ENCODE results near the gene ZNF780B.
"Not testable (repeated sequence)": the region's sequence is repeated elsewhere in the genome, so short reads cannot be mapped to it uniquely, and the experiment has no call there.

Gene ZNF780B

DNA sequence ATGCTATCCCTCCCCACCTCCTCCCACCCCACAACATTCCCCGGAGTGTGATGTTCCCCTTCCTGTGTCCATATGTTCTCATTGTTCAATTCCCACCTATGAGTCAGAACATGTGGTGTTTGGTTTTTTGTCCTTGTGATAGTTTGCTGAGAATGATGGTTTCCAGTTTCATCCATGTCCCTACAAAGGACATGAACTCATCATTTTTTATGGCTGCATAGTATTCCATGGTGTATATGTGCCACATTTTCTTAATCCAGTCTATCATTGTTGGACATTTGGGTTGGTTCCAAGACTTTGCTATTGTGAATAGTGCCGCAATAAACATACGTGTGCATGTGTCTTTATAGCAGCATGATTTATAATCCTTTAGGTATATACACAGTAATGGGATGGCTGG, 18.0 kb downstream of the ZNF780B start:
- DNase-seq (ENCODE audit: low read depth, low spot score) = not testable (repeated sequence)

DNA sequence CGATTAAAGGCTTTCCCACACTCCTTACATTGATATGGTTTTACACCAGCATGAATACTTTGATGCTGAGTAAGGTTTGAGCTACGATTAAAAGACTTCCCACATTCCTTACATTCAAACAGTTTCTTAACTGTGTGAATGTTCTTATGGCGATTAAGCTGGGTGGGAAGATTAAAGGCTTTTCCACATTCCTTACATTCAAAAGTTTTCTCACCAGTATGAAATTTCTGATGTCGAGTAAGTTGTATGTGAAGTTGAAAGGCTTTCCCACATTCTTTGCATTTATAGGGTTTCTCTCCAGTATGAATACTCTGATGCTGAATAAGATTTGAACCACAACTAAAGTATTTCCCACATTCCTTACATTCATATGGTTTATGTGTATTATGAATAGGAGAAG, 20.0 kb downstream of the ZNF780B start:
- DNase-seq (ENCODE audit: low read depth, low spot score) = no peak

DNA sequence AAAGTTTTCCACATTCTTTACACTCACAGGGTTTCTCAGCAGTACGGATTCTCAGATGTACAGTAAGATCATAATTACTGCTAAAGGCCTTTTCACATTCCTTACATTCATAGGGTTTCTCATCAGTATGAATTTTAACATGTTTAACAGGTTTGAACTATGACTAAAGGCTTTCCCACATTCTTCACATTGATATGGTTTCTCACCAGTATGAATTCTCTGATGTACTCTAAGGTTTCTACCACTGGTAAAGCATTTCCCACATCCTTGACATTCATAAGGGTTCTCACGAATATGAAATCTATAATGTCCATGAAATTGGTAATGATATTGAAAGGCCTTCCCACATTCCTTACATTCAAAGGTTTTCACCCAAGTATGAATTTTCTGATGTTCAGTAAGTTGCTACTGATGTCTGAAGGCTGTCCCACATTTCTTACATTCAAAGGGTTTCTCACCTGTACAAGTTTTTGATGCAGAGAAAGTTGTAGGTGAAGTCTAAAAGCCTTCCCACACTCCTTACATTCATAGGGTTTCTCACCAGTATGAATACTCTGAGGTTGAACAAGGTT, 22.0 kb downstream of the ZNF780B start:
- no peak for DNase-seq (ENCODE audit: low read depth, low spot score)

DNA sequence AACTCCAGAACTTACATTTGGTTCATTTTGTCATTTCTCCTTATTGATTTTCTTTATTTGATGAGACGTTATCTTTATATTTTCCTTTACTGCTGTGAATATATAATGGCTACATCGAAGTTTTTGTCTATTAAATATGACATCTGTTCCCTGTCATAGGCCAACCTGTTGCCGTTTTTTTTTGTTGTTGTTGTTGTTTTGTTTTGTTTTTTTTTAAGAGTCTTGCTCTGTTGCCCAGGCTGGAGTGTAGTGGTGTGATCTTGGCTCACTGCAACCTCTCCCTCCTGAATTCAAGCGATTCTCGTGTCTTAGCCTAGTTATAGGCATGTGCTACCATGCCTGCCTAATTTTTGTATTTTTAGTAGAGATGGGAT, 29.4 kb downstream of the ZNF780B start:
- DNase-seq (ENCODE audit: low read depth, low spot score) = no peak

DNA sequence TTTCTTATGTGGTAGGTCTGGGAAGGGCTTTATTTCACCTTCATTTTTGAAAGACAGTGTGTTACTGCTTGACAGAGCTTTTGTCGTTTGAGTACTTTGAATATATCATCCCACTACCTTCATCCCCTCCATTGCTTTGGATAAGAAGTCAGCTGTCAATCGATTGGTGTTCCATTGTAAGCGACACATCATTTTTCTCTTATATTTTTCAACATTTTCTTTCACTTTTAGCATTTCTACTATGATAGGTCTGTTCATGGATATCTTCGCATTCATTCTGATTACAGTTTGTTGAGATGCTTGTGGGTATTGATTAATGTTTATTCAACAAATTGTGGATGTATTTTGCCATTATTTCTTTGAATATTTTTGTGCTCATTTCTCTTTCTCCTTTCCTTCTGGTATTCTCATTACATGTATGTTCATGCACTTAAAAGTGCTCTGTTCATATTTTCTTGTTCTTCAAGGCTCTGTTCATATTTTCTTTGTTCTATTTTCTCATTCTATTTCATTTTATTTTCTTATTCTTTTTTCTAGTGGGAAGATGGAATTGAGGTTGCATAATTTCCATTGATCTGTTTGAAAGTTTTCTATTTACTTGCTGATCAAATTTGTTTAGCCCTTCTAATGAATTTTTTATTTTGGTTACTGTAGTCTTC, 30.0 kb downstream of the ZNF780B start:
- no peak for DNase-seq (ENCODE audit: low read depth, low spot score)

DNA sequence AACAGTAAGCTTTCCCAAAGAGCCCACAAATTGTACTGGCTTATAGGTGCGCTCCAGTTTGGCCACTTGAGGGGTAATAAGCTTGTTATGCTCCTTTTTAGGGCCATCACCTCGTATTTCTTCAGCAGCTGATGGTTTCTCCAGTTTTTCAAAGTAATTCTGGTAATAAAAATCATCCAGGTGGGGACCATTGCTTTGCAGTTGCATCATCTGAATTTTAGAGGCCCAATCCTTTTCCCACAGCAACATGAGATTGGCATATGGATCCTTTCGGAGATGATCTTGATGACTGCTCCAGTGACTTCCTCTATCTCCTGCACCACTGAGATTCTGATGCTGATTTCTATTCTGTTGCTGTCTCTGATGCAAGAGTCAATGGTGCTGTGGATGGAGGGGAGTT, 32.1 kb downstream of the ZNF780B start:
- DNase-seq (ENCODE audit: low read depth, low spot score) = no peak

DNA sequence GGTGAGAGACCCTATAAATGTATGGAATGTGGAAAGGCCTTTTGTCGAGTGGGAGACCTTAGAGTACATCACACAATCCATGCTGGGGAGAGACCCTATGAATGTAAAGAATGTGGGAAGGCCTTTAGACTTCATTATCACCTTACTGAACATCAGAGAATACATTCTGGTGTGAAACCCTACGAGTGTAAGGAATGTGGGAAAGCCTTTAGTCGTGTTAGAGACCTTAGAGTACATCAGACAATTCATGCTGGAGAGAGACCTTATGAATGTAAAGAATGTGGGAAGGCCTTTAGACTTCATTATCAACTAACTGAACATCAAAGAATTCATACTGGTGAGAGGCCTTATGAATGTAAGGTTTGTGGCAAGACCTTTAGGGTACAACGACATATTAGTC, 42.0 kb downstream of the ZNF780B start:
- no peak for DNase-seq (ENCODE audit: low read depth, low spot score)

DNA sequence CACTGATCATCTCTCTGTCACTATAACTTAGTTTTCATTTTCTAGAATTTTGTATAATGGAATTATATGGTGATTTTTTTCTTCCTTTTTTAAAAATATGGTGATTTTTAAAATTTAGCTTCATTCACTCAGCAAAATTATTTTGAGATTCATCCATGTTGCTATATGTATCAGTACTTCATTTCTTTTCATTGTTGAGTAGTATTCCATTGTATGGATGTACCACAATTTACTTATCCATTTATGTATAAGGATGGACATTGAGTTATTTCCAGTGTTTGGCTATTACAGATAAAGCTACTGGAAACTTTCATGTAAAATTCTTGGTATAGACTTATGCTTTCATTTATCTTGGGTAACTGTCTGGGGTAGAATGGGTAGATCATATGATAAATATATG, 46.4 kb downstream of the ZNF780B start:
- no peak for DNase-seq (ENCODE audit: low read depth, low spot score)

DNA sequence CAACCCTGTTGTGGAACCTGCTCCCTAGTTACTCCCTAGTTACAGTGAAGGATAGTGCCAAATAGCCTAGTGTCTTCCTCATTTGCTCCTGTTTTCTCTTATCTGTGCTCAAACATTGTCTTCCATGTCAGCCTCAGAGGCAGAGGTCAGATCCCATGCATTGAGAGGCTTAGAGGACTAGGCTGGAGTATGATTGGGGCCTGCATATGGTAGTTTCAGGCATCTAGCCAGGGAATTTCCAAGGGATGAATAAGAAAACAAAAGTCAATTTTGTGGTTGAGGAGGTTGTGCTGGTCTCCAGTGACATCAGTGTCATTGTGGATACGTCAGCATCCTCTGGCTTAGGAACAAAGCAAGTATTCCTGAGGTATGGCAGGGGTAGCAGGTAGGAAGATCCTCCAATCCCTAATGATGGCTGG, 49.7 kb downstream of the ZNF780B start:
- DNase-seq (ENCODE audit: low read depth, low spot score) = no peak

DNA sequence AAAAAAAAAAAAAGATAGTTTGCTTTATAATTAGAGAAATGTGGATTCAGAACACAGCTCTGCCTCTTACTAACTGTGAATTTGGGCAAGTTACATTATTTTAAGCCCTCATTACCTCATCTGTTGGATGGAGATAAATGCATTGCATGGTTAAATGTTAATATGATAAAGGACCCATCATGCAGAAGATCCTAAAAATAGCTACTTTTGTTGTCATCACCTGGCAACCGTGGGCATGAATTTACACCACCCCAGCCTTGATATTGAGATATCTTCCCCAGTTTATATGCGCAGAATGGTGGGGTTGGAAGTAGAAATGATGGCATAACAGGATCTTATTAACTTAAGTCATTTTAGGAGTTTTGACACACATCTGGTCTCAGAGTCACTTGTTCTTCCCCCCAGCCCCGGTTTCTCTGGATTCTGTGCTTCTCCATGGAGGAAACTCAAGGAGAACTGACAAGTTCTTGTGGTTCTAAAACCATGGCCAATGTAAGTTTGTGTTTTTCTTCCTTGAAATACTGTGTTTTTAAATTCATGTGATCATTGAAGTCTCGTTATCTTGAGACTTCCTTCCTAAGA, 50.2 kb downstream of the ZNF780B start:
- DNase-seq (ENCODE audit: low read depth, low spot score) = no peak

DNA sequence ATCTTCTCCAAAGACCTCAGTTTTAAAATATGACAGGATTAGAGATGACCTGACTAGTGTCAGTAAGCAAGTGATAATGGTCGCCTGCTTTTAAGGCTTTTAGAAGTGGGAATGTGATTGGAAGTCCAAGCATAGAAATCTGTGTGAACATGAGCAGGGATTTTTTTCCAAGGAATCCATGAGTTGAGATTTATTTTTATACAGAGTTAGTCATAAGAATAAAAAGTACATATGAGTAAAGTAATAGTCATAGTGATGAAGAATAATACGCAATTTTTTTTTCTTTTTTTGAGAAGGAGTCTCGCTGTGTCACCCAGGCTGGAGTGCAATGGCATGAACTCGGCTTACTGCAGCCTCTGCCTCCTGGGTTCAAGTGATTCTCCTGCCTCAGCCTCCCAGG, 57.5 kb downstream of the ZNF780B start:
- DNase-seq (ENCODE audit: low read depth, low spot score) = no peak

DNA sequence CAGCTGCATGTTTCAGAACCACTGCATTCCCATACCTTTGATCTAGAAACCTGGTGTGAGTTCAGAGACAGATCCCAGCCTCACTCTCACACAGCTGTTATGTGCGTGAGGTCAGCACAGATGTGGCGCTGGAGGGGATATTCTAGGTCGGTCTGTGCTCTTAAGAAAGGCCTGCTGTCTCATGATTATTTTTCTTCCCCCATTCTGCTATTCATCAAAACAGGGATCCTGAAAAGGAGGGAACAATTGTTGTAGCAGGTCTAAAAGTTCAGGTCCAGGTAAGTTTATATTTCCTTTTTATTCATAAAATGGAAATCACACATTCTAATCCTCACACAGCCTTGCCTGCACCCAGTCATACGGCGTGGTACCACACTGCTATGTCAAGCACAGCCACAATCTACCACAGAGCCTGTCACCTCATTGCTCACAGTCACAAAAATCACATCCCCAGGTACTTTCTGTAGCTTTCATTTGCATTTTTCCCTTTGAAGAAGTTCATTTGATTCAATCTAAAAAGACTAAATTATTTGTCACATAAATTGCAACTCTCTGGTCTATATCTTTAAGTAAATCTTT, 58.3 kb downstream of the ZNF780B start:
- DNase-seq (ENCODE audit: low read depth, low spot score) = no peak

DNA sequence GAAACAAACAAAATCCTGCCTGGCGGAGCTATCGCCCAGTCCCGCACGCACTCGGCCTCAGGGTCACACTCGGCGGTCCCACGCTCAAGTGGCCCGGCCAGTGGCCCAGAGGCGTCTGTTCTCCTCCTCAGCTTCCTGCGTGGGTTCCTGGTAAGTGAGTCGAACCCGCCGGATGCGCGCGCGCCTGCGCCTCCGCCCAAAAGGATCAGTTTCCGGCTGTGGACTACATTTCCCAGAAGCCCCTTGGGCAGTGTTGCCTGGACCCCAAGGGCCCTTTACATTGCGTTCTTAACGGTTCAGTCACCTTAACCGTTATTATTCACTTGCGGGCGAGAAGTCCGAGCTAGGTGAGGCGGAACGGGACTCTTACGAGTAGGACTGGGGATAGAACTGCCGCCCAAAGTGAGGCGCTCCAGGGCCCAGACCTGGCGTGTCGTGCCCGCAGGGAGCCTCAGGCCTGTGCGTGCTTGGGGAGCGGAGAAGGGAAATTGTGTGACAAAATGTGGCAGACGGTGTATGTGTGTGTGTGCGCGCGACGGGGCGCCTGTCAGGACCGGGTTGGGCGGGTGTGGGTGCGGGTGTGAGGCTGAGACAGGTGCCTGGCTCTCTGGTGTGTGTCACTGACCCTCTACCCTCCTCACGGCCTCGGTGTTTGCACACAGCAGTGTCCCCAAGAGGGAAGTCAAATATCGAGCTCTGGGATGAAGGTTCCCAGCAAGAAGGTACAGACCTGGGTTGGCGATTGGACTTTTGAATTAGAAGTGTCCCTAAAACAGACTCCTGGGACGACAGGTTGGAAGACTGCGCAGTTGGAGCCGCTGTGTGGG, 59.0 kb downstream of the ZNF780B start, which contains the start of gene ZNF546:
Gene ZNF546, plus strand, starts transcription at position 250 of the 827 bp plus-strand sequence. CDS start 1,267 bp downstream, outside the sequence.
- peak; percentile 78 for DNase-seq (ENCODE audit: low read depth, low spot score)

DNA sequence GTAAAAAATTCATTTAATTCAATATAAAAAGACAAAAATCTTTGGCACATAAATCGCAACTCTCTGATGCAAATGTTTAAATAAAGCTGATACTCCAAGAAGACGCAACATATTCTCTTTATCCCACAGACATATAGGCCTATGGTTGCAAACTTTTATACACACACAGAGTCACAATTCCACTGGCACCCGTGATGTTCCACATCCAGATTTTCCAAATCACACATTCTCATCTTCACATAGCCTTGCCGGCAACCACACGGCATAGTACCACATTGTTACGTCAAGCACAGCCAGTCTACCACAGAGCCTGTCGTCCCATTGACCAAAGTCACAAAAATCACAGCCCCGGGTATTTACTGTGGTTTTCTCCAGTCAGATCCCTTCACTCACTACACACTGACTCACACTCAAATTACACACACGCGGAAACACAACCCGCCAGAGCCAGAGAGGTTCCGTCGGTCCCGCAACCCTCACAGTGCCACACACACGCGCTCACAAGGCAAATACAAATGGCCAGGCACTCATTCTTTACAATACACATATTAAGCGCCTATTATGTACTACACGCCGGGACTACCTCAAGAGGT, 59.7 kb downstream of the ZNF780B start:
- DNase-seq (ENCODE audit: low read depth, low spot score) = no peak

DNA sequence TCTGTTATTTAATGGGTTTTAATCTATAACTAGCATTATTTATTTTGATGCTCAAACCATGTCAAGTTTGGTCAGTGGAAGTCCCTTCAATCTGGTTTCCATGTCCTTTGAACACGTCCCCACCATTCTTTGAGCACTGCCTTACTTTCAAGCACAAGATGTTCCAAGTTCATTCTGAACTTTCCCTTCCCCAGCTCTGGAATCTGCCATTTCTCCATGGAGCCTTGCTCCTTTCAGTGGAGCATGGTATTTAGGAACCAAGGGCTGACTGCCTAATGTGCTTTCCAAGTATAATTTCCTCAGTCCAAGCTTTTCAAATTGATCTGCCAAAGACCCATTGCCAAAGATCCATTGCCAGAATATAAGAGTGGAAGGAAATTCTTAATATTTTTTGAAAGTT, 60.2 kb downstream of the ZNF780B start:
- DNase-seq (ENCODE audit: low read depth, low spot score) = no peak

DNA sequence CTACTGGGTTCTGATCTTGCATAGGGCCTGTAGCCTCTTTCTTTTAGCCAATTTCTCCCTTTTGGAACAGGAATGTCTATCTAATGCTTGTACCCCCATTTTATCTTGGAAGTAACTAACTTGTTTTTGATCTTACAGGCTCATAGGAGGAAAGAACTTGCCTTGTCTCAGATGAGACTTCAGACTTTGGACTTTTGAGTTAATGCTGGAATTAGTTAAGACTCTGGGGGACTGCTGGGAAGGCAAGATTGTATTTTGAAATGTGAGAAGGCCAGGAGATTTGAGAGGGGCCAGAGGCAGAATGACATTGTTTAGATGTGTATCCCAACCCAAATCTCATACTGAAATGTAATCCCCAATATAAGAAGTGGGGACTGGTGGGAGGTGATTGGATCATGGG, 61.7 kb downstream of the ZNF780B start:
- DNase-seq (ENCODE audit: low read depth, low spot score) = no peak

DNA sequence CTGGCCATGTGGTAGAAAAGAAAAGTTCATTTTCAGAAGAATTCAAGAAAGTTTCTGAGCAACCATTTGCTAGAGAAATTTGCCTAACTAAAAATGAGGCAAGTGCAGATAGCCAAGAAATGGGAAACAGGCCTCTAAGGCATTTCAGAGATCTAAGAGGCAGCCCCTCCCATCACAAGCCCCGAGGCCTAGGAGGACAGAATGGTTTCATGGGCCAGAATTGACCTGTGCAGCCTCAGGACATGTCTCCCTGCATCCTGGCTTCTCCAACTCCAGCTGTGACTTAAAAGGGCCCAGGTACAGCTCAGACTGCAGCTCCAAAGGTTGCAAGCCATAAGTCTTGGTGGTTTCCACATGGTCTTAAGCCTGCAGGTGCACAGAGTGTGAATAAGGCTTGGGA, 62.4 kb downstream of the ZNF780B start:
- DNase-seq (ENCODE audit: low read depth, low spot score) = no peak

DNA sequence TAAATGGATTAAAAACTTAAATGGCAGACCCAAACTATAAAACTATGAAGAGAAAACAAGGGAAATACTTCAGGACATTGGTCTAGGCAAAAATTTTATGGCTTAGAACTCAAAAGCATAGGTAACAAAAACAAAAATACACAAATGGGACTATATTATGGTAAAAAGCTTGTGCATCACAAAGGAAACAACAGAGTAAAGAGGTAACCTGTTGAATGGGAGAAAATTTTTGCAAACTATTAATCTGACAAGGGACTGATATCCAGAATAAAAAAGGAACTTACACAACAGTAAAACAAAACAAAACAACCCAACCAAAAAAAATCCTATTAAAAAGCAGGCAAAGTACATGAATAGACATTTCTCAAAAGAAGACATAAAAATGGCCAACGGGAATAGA, 68.4 kb downstream of the ZNF780B start:
- no peak for DNase-seq (ENCODE audit: low read depth, low spot score)

DNA sequence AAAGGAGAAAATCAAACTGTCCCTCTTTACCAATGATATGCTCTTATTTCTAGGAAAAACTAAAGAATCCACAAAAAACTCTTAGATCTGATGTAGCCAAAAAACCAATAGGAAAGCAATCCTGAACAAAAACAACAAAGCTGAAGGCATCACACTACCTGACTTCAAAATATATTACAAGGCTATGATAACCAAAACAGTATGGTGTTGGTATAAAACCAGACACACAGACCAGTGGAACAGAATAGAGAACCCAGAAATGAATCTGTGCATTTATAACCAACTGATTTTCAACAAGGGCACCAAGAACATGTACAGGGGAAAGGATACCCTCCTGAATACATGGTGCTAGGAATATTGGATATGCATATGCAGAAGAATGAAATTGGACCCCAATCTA, 68.9 kb downstream of the ZNF780B start:
- DNase-seq (ENCODE audit: low read depth, low spot score) = no peak

DNA sequence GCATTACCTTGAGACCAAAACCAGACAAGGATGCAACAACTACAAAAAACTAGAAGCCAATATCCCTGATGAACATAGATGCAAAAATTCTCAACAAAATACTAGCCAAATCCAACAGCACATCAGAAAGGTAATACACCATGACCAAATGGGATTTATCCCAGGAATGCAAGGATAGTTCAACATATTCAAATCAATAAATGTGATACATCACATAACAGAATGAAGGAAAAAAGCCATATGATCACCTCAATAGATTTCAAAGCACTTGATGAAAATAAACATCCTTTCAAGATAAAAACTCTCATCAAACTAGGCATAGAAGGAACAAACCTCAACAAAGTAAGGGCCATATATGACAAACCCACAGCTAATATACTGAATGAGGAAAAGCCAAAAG, 69.4 kb downstream of the ZNF780B start:
- no peak for DNase-seq (ENCODE audit: low read depth, low spot score)

DNA sequence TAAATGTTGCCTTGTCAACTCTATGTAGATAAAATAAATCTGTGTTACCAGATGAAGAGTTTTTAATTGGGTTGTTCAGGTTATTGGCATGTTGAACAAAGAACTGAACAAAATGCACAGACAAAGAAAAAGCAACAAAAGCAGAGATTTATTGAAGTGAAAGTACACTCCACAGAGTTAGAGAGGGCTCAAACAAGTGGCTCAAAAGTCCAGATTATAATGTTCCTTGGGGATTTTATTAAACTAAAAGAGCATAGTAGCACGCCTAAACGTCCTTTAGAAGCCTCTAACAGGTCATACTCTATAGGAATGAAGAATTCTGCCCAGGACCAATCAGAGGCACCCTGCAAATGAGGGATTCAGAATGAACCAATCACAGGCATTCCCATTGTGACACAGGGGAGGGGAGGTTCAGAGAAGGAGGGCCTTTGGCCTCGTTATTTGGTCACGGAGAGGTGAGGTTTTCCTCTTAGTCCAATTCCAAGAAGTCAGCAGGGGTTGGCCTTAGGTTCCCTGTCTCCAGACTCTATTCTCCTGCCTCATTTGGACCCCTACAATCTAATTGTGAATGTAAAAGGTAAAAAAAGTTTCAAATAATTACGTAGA, 72.2 kb downstream of the ZNF780B start:
- DNase-seq (ENCODE audit: low read depth, low spot score) = no peak

All from activated naive CD8-positive, alpha-beta T cell treated with anti-CD3 and anti-CD28 coated beads, Interleukin-2, amount 50 U/mL, for 16 hours (primary cell).